ENCODE measurements around the gene NNT. TPM values are rescaled to one million over a fixed set of nuclear protein-coding genes. Genes with fewer than 3 reads are reported as not detected.

NNT gene
- total RNA-seq, 1 experiment from 2014 or later: 71.6 TPM

- DNase-seq (ENCODE audit: low spot score): no peak
- TF ChIP-seq EZH2 (IDR thresholded peaks at IDR 0.05; ENCODE audit: borderline replicate concordance, low read depth, low read length, poor library complexity, severe bottlenecking) (no peak), CTCF (conservative IDR thresholded peaks at IDR 0.05; ENCODE audit: low read depth, low read length) (no peak)
- no peaks in the 10 kb centered on the region for H3K9me3 ChIP-seq (ENCODE audit: low read depth, low read length, poor library complexity, severe bottlenecking)
- peaks cover 3% of the 10 kb centered on the region for H3K4me1 ChIP-seq (ENCODE audit: insufficient read depth, low read length, poor library complexity, severe bottlenecking)
- H3K36me3 ChIP-seq (ENCODE audit: insufficient read depth, low read length, poor library complexity, severe bottlenecking): no peaks in the 10 kb centered on the region
- no peak overlapping the region for H3K27ac ChIP-seq (ENCODE audit: low read depth, low read length, poor library complexity, severe bottlenecking)
- intact Hi-C loops (cut with micrococcal nuclease; ENCODE audit: unreplicated experiment): no loop called here
- BruUV-seq (replicated peaks): no TSS peak
- ChIA-PET POLR2A (ENCODE audit: low non-redundant PET) (no interaction called here), CTCF (no interaction called here)
- H3K4me3 ChIP-seq (ENCODE audit: low read depth, low read length, poor library complexity, severe bottlenecking): no peak overlapping the region
- no peaks in the 10 kb centered on the region for H3K27me3 ChIP-seq (replicated peaks; ENCODE audit: insufficient read depth, low read depth, low read length, poor library complexity)
Measured at GRCh38 chr5:43588842-43589241, 14.1 kb upstream of the NNT start.

DNA sequence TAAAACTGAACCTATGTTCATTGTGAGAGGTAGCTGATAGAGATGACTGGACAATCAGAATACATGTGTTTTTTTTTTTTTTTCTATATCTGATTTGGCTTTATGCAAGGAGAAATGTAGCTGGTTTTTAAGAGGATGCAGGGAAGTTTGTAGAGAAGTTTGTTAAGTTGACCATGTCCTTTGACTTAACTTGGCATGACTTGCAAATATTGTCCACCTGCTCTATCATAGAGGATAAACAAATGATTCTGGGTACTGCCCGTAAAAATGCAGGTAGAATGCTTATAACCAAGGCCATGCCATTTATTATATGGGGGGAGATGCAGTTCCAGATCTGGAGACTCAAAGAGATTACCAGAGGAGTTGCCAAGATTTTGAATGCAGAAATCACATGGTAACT lies 13.7 kb upstream of the NNT start:
- Histone ChIP-seq H3K36me3 (ENCODE audit: insufficient read depth, low read length, poor library complexity, severe bottlenecking) (no peaks in the 10 kb centered on the region), H3K4me1 (ENCODE audit: insufficient read depth, low read length, poor library complexity, severe bottlenecking) (peaks cover 3% of the 10 kb centered on the region), H3K27ac (ENCODE audit: low read depth, low read length, poor library complexity, severe bottlenecking) (no peak overlapping the region), H3K27me3 (replicated peaks; ENCODE audit: insufficient read depth, low read depth, low read length, poor library complexity) (no peaks in the 10 kb centered on the region), H3K4me3 (ENCODE audit: low read depth, low read length, poor library complexity, severe bottlenecking) (no peak overlapping the region), H3K9me3 (ENCODE audit: low read depth, low read length, poor library complexity, severe bottlenecking) (no peaks in the 10 kb centered on the region)
- intact Hi-C loops (cut with micrococcal nuclease; ENCODE audit: unreplicated experiment): no loop called here
- ChIA-PET POLR2A (ENCODE audit: low non-redundant PET) (no interaction called here), CTCF (no interaction called here)
- TF ChIP-seq CTCF (conservative IDR thresholded peaks at IDR 0.05; ENCODE audit: low read depth, low read length) (no peak), EZH2 (IDR thresholded peaks at IDR 0.05; ENCODE audit: borderline replicate concordance, low read depth, low read length, poor library complexity, severe bottlenecking) (no peak)
- DNase-seq (ENCODE audit: low spot score): no peak
- no TSS peak for BruUV-seq (replicated peaks)

DNA sequence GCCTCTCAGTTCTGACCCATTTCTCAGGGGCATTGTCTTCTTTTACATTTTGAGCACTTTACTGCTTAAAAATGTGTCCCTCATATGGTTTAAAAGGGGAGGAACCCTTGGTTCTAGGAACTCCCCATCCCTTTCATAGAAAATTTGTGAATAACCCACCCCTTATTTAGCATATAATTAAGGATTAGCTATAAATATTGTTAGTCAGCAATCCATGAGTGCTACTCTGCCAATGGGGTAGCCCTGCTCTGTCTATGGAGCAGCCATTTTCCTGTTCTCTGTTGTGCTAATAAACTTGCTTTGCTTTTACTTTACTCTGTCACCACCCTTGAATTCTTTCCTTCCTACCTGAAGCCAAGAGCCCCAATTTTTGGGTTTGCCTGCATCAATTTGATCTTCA lies 12.3 kb upstream of the NNT start:
- DNase-seq (ENCODE audit: low spot score): no peak
- Histone ChIP-seq H3K27me3 (replicated peaks; ENCODE audit: insufficient read depth, low read depth, low read length, poor library complexity) (no peaks in the 10 kb centered on the region), H3K4me3 (ENCODE audit: low read depth, low read length, poor library complexity, severe bottlenecking) (no peak overlapping the region), H3K4me1 (ENCODE audit: insufficient read depth, low read length, poor library complexity, severe bottlenecking) (peaks cover 3% of the 10 kb centered on the region), H3K36me3 (ENCODE audit: insufficient read depth, low read length, poor library complexity, severe bottlenecking) (no peaks in the 10 kb centered on the region), H3K27ac (ENCODE audit: low read depth, low read length, poor library complexity, severe bottlenecking) (no peak overlapping the region), H3K9me3 (ENCODE audit: low read depth, low read length, poor library complexity, severe bottlenecking) (no peaks in the 10 kb centered on the region)
- intact Hi-C loops (cut with micrococcal nuclease; ENCODE audit: unreplicated experiment): no loop called here
- ChIA-PET CTCF (no interaction called here), POLR2A (ENCODE audit: low non-redundant PET) (no interaction called here)
- BruUV-seq (replicated peaks): no TSS peak
- no peak for TF ChIP-seq EZH2 (IDR thresholded peaks at IDR 0.05; ENCODE audit: borderline replicate concordance, low read depth, low read length, poor library complexity, severe bottlenecking)
- no peak for TF ChIP-seq CTCF (conservative IDR thresholded peaks at IDR 0.05; ENCODE audit: low read depth, low read length)

All from A673 (cell line).